Hepatocyte (in vitro differentiated cells): Measurements from ENCODE around the gene RAB8A.

Source experiments
- EZH2 ChIP-seq: fragments of 200-600 bp; sonication (generic); IDR thresholded peaks from 2 replicates; pipeline ENCODE4 v1.6.1; 2016; ENCODE audit warnings: antibody characterized with exemption, mild to moderate bottlenecking, borderline replicate concordance
- TF ChIP-seq, protein P1 (sequence below): fragments of 200-600 bp; sonication (generic); IDR thresholded peaks from 2 replicates; pipeline ENCODE4 v1.5.1; 2016; ENCODE audit warnings: antibody characterized with exemption, mild to moderate bottlenecking; ENCODE audit not compliant: poor library complexity

DNA sequence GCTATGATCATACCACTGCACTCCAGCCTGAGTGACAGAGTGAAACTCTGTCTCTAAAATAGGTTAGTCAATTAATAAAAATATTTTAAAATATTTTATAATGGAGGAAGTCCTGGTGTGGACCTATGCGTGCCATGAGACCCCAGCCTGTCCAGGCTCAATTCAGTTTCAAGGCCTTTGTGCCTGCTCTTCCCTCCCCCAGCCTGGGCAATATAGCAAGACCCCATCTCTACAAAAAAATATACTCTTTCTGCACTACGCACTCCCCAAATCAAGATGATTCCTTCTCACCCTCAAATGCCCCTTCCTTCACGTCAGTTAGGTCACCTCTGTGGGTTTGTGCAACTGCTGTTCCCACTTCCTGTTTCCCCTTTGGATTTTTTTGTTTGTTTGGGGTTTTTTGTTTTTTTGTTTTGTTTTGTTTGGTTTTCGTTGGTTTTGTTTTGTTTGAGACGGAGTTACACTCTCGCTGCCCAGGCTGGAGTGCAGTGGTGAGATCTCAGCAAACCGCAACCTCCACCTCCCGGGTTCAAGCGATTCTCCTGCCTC, 30.4 kb downstream of the RAB8A start:
- TF ChIP-seq, protein P1, sequence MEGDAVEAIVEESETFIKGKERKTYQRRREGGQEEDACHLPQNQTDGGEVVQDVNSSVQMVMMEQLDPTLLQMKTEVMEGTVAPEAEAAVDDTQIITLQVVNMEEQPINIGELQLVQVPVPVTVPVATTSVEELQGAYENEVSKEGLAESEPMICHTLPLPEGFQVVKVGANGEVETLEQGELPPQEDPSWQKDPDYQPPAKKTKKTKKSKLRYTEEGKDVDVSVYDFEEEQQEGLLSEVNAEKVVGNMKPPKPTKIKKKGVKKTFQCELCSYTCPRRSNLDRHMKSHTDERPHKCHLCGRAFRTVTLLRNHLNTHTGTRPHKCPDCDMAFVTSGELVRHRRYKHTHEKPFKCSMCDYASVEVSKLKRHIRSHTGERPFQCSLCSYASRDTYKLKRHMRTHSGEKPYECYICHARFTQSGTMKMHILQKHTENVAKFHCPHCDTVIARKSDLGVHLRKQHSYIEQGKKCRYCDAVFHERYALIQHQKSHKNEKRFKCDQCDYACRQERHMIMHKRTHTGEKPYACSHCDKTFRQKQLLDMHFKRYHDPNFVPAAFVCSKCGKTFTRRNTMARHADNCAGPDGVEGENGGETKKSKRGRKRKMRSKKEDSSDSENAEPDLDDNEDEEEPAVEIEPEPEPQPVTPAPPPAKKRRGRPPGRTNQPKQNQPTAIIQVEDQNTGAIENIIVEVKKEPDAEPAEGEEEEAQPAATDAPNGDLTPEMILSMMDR, result no peak
- no peak for TF ChIP-seq EZH2
